Tibial nerve (tissue), 4 donors: Measurements from ENCODE around the gene ELMO1.

Source experiments
- CTCF ChIP-seq, 5 experiments: fragments of 200-600 bp in 3 of 5; fragments of 450-650 bp in 2 of 5; sonication (generic) in 3 of 5; IDR thresholded peaks; one replicate each; pipeline ENCODE4 v1.5.1; 2016 to 2019; ENCODE audit warnings: antibody characterized with exemption in 5 of 5, mild to moderate bottlenecking in 3 of 5, moderate library complexity in 2 of 5
- EP300 ChIP-seq, 2 donors: sonication (generic); formaldehyde crosslinking; IDR thresholded peaks; one replicate each; pipeline ENCODE4 v1.6.1; 2017; ENCODE audit warnings: antibody characterized with exemption in 2 of 2, mild to moderate bottlenecking in 1 of 2
- POLR2A ChIP-seq, 2 donors: fragments of 450-650 bp; IDR thresholded peaks; one replicate each; pipeline ENCODE4 v1.6.1; 2017; ENCODE audit warnings: antibody characterized with exemption in 2 of 2, mild to moderate bottlenecking in 2 of 2, moderate library complexity in 2 of 2

DNA sequence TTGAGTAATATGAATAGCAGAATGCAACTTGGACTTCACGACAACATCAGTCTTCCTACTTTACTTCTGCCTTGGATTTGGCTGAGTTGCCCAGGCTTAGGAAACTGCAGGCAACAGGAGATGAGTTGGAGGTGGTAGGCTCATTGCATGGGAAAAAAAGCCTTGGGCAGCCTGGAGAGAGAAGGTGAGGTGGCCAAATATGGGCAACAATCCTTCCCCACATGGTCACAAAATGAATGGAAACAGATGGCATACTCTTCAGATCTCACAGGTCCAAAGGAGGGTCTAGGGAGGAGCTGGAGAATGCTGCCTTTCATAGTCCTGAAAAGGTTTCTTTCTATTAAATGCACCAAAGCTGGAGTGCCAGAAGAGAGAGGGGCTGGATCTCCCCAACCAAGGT, 595.7 kb downstream of the ELMO1 start:
- TF ChIP-seq CTCF (IDR thresholded peaks at IDR 0.05) (no peak), POLR2A (IDR thresholded peaks at IDR 0.05) (no peak), EP300 (IDR thresholded peaks at IDR 0.05) (no peak)
